Occipital lobe (tissue), 2 donors: ENCODE results near the gene SPANXC. TPM values are rescaled to one million over a fixed set of nuclear protein-coding genes. Genes with fewer than 3 reads are reported as not detected.
"Not testable (repeated sequence)": the region's sequence is repeated elsewhere in the genome, so short reads cannot be mapped to it uniquely, and the experiment has no call there.

Experiments used
- DNase-seq: peaks from one replicate; lab custom pipeline; 2025; lab: John Stamatoyannopoulos, UW
- total RNA-seq: library from RNA; depleted of rRNA; stranded (reverse); fragments of >200 nt; gene quantifications from one replicate; pipeline ENCODE4 v1.2.3, GENCODE V29; 2014

SPANXC gene, protein sequence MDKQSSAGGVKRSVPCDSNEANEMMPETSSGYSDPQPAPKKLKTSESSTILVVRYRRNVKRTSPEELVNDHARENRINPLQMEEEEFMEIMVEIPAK
- not detected for total RNA-seq

DNA sequence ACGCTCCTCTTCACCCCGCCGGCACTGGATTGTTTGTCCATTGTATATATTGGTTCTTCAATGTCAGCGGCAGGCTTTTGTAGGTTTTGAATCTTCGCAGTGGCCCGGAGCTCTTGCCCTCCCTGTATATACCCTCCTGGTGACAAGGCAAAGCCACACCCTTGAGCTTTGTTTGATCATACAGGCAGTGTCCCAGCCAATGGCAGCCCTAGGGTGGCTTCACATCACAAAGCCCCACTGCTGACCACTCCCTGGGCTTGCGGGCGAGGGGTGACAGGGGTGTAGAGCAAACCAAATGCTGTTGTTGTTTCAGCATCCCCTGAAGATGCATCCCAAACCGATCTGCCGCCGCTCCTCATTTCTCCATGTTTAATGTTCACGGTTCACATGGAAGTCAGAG is at the start of gene SPANXC:
Gene SPANXC (minus strand): TSS at position 101 of the 400 bp plus-strand sequence. CDS start 60 bp downstream, at position 41.
- not testable (repeated sequence) for DNase-seq

GRCh38 chrX:141279476-141279875 is 37.2 kb upstream of the SPANXC start:
- no peak for DNase-seq

- no peak for DNase-seq
Observed at GRCh38 chrX:141278306-141278705, 36.0 kb upstream of the SPANXC start.

- DNase-seq, result no peak
Observed at GRCh38 chrX:141258080-141258479, 15.8 kb upstream of the SPANXC start.

- no peak for DNase-seq
Observed at GRCh38 chrX:141221611-141222010, 20.7 kb downstream of the SPANXC start.

GRCh38 chrX:141220342-141221008 is 21.8 kb downstream of the SPANXC start:
- no peak for DNase-seq

GRCh38 chrX:141214196-141214595 is 28.1 kb downstream of the SPANXC start:
- no peak for DNase-seq

GRCh38 chrX:141201962-141202361 is 40.4 kb downstream of the SPANXC start:
- no peak for DNase-seq

Other genes with a start within 250 kb of the SPANXC start
- gene SPANXB1, start 239.9 kb downstream of the SPANXC start, total RNA-seq, result not detected
- gene LDOC1, start 65.4 kb downstream of the SPANXC start, total RNA-seq, result 8.4 TPM